GM19467 (cell line): Measurements from ENCODE around the gene HDAC8.
"Not testable (repeated sequence)": the region's sequence is repeated elsewhere in the genome, so short reads cannot be mapped to it uniquely, and the experiment has no call there.

Source experiments
- ATAC-seq: cut with Tn5 transposase; IDR thresholded peaks from one replicate; pipeline ENCODE4 v1.9.1; 2021; ENCODE audit warnings: mild to moderate bottlenecking, moderate library complexity; ENCODE audit not compliant: unreplicated experiment

The HDAC8 gene

GRCh38 chrX:72572248-72573157, at the start of gene HDAC8:
HDAC8 (minus strand) TSS chrX:72572843; CDS start chrX:72572761, 82 bp downstream.
- peak; percentile 90 for ATAC-seq

GRCh38 chrX:72621625-72622485, 49.2 kb upstream of the HDAC8 start:
- ATAC-seq: peak; percentile 74

- peak; percentile 7 for ATAC-seq
Measured at GRCh38 chrX:72621163-72621562, 48.5 kb upstream of the HDAC8 start.

- no peak for ATAC-seq
Measured at GRCh38 chrX:72620550-72621145, 48.0 kb upstream of the HDAC8 start.

GRCh38 chrX:72609313-72609712, 36.7 kb upstream of the HDAC8 start:
- ATAC-seq: no peak

GRCh38 chrX:72604705-72605104, 32.1 kb upstream of the HDAC8 start:
- no peak for ATAC-seq

GRCh38 chrX:72604112-72604511, 31.5 kb upstream of the HDAC8 start:
- ATAC-seq: no peak

GRCh38 chrX:72591038-72591437, 18.4 kb upstream of the HDAC8 start:
- ATAC-seq: not testable (repeated sequence)

- ATAC-seq: no peak
Measured at GRCh38 chrX:72584163-72584562, 11.5 kb upstream of the HDAC8 start.

GRCh38 chrX:72576141-72576894, 3.7 kb upstream of the HDAC8 start:
- no peak for ATAC-seq

GRCh38 chrX:72573158-72573511, 492 bp upstream of the HDAC8 start:
- peak; percentile 26 for ATAC-seq

- ATAC-seq: no peak
Measured at GRCh38 chrX:72569786-72570185, 2.9 kb downstream of the HDAC8 start.

GRCh38 chrX:72568406-72569092, 4.1 kb downstream of the HDAC8 start:
- ATAC-seq: no peak

- ATAC-seq: no peak
Measured at GRCh38 chrX:72566448-72566847, 6.2 kb downstream of the HDAC8 start.

- ATAC-seq: not testable (repeated sequence)
Measured at GRCh38 chrX:72559655-72560054, 13.0 kb downstream of the HDAC8 start.

GRCh38 chrX:72554448-72555140, 18.0 kb downstream of the HDAC8 start:
- no peak for ATAC-seq

GRCh38 chrX:72552443-72552842, 20.2 kb downstream of the HDAC8 start:
- not testable (repeated sequence) for ATAC-seq

- no peak for ATAC-seq
Measured at GRCh38 chrX:72545990-72546389, 26.7 kb downstream of the HDAC8 start.

GRCh38 chrX:72540318-72540717, 32.3 kb downstream of the HDAC8 start:
- no peak for ATAC-seq
